Femur (tissue), 1 donor: ENCODE data around the gene FAM76B.
A peak's percentile ranks its signal among the peaks of the same experiment; 100 is the strongest.

Experiments used
- DNase-seq: peaks from one replicate; pipeline ENCODE4 v3.0.0-alpha.2; 2017

FAM76B gene

GRCh38 chr11:95728094-95728493, 61.5 kb downstream of the FAM76B start:
- no peak for DNase-seq

GRCh38 chr11:95727620-95728019, 62.0 kb downstream of the FAM76B start:
- DNase-seq, result peak; percentile 32

GRCh38 chr11:95727111-95727510, 62.5 kb downstream of the FAM76B start:
- DNase-seq, result no peak

DNA sequence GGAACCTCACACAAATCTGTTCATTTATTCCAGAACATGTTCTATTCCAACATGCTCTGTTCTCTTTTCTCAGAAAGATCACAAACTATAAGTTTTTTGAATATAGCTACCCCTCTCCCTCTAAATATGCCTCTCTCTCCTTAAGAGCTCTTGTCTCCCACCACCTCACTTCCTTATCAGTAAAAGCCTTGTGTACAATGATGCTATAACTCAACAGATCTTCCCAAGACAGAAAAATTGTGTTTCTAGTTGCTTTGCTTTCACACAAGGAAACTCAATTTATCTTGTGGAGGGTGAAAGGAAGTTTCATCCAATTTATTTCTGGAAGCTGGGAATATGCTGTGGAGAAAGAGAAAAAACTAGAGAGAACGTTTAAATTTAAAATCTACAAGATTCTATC, 64.4 kb downstream of the FAM76B start:
- no peak for DNase-seq

DNA sequence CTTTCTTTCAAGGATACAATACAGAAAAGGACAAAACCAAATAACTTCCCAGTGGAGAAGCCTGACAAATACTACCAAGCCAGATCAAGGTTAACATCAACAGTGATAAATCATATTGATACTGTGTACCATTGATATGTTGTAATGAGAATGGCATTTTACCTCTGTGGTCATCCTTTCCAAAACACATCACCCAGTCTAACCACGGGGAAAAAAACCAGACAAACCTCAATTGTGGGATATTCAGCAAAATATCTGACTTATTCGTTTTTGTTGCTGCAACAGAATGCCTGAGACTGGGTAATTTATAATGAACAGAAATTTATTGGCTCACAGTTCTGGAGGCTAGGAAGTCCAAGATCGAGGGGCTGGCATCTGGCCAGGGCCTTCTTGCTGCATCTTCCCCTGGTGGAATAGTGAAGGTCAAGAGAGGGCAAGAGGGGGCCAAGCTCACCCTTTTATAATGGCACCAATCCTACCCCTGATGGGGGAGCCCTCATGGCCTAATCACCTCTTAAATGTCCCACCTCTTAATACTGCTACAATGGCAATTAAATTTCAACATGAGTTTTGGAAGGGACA, 66.1 kb downstream of the FAM76B start:
- DNase-seq, result no peak

DNA sequence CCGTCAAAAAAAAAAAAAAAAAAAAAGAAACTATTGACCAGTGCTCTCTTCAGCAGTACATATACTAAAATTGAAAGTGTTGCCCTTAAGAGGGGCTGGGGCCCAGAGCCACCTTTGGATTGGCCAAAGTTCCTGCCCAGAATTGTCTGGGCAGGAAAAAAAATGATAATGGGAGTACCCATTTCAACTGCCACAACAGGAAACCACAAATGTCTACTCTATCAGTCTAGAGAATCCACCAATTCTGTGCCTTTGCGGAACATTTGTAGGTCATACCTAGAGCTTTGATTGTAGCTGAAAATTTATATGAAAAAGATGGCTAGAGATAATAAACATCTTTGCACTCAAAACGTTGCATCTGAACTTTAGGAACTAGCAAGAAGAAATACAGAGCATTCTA, 69.4 kb downstream of the FAM76B start:
- DNase-seq, result no peak
